Testis (tissue), 2 donors: ENCODE results near the gene SDSL.

ENCODE experiments used
- POLR2A ChIP-seq: fragments of 450-650 bp; IDR thresholded peaks from one replicate; pipeline ENCODE4 v1.6.1; 2017; ENCODE audit warnings: antibody characterized with exemption, mild to moderate bottlenecking, moderate library complexity
- TF ChIP-seq, protein P1 (sequence below), 3 experiments: fragments of 450-650 bp in 2 of 3; fragments of 200-600 bp in 1 of 3; sonication (generic) in 1 of 3; IDR thresholded peaks; one replicate each; pipeline ENCODE4 v1.5.1; 2016 to 2019; ENCODE audit warnings: antibody characterized with exemption in 3 of 3, mild to moderate bottlenecking in 2 of 3, moderate library complexity in 1 of 3

DNA sequence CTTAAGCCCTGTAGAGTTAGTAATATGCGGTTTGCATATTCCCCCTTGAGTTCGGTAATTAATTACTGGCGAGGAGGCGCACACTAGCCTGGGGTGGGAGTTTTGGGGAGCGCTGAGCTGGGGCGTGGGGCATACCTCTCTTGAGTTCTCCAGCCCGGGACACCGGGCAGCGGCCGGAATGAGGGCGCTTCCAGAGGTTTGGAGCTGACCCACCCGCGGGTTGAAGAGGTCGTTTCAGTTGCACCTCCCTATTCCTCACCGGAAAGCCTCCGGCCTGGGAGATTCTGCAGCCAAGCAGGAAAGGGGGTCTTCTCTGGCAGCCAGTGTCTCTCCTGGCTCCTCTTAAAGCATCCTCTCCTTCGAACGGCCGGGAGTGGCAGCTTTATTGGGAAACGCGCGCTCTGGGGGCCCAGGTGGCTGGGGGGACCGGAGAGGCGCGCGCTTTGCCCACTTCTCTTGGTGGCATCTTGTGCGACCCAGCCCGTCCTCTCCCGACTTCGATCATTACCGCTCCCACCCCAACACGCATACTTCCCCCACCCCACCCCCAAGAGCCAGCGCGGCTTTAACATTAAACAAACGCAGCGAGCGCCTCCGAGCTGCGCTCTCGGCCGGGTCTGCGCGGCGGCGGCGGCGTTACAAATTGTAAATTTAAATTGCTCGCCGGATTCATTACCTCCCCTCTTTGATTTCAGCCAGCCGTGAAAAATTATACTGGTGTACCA, 53.4 kb downstream of the SDSL start:
- TF ChIP-seq, protein P1, sequence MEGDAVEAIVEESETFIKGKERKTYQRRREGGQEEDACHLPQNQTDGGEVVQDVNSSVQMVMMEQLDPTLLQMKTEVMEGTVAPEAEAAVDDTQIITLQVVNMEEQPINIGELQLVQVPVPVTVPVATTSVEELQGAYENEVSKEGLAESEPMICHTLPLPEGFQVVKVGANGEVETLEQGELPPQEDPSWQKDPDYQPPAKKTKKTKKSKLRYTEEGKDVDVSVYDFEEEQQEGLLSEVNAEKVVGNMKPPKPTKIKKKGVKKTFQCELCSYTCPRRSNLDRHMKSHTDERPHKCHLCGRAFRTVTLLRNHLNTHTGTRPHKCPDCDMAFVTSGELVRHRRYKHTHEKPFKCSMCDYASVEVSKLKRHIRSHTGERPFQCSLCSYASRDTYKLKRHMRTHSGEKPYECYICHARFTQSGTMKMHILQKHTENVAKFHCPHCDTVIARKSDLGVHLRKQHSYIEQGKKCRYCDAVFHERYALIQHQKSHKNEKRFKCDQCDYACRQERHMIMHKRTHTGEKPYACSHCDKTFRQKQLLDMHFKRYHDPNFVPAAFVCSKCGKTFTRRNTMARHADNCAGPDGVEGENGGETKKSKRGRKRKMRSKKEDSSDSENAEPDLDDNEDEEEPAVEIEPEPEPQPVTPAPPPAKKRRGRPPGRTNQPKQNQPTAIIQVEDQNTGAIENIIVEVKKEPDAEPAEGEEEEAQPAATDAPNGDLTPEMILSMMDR (IDR thresholded peaks at IDR 0.05): no peak
- no peak for TF ChIP-seq POLR2A
